ENCODE data around the gene GPC6.

Gene GPC6

DNA sequence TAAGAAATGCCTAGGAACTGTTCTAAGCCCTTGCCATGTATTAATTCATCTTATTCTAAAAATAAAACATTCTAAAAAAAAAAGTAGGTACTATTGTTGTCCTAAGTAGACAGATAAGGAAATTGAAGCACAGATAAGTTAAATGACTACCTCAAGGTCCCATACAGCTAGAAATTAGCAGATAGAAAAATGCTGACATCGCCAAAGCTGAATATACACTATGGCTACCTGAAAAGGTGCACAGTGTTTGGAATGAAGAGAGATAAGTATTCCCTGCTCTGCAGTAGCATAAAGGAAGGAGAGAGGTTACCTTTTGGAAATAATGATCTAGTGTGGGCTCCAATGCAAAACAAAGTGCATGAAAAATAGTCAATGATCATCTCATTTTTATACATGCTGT lies 1187.5 kb downstream of the GPC6 start:
- no peak for DNase-seq (ENCODE audit: low read depth)

DNA sequence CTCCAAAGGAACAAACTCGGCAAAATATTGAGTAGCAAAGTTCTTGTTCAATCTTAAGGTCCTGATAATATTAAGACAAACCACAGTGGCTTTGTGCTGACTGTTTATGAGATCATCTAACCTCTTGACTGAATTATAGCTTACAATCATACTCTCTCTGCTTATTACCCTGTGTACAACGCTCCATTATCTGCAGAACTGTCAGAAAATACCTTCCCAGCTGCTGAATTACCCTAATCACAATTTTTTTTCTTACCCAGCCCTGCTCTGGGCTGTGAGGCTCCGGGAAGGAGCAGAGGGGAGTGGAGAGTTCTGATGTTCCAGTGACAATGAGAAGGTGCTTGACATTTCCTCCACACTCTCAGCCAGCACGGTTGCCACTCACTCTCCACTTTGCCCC lies 1188.1 kb downstream of the GPC6 start:
- no peak for DNase-seq (ENCODE audit: low read depth)

DNA sequence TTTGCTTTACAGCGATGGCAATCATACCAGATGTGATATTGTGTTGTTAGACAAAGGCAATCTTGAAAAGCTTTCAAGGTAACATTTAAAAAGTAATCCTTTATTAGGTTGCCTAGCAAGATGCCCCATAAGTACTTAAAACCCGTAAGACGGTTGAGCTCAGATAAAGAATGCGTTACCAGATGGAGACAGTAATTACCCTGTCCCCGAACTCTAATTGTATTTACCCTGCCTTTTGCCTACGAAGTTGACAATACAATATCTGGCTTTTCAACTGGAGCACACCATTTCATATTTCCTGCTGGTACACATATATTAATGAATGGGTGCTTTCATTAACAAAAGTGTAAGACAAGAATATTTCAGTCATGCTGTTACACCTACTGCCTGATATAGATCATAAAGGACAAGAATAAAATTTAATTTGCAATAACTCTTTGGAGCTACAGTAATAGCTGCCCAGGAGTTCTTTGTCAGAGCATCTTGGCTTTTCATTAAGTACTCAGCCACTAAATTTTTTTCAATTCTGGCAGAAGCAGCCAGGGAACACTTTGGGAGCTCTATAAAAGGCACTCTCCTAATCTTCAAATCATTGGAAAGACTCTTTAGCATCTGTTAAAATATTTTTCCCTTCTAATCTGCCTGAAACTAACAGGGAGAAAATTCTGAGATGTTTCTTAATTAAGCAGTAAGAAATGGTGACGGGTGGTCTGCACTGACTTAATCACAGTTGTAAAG lies 1189.1 kb downstream of the GPC6 start:
- DNase-seq (ENCODE audit: low read depth): no peak

DNA sequence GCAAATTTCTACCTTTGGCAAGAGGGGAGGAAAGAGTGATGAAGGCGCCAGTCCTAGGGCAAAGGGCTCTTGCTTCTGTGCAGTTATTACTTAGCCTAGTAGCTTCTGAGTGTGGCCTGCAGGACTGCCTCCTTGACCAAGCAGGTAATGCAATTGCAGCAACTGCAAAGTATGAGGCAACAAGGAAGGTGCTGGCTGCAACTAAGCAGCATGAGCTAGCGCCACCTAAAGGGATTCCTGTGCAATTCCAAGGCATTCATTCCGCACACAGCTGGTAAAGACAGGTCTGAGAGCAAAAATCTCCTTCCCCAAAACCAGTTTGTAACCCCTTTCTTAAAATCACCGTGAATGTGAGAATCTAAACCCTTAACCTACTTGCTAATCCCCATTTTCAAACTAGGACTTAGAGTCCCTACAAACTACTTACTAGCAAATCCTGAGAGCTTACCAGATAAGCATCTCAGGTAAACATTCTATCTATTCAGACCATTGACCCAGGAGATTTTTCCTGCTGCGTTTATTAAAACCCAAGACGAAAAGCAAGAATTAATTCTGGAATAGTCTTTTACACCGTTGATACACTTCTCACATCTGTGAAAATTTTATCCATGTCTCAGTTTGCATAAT lies 1190.0 kb downstream of the GPC6 start:
- DNase-seq (ENCODE audit: low read depth): no peak

DNA sequence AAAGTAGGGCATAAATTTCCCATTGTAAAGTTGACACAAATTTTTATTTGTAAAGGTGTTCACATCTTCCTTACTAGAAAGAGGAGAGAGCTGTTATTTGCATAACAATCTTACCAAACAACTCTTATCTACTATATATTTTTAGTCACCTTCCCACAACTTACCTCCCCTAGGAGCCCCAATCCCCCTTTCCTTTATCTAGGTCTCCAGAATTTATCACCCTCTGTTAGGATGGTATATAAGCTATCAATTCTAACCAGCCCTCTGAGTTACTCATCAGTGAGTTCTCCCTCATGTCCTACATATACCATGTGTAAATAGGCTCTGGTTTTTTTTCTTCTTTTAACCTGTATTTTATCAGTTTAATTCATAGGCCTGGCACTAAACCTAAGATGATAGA lies 1190.7 kb downstream of the GPC6 start:
- DNase-seq (ENCODE audit: low read depth): no peak

DNA sequence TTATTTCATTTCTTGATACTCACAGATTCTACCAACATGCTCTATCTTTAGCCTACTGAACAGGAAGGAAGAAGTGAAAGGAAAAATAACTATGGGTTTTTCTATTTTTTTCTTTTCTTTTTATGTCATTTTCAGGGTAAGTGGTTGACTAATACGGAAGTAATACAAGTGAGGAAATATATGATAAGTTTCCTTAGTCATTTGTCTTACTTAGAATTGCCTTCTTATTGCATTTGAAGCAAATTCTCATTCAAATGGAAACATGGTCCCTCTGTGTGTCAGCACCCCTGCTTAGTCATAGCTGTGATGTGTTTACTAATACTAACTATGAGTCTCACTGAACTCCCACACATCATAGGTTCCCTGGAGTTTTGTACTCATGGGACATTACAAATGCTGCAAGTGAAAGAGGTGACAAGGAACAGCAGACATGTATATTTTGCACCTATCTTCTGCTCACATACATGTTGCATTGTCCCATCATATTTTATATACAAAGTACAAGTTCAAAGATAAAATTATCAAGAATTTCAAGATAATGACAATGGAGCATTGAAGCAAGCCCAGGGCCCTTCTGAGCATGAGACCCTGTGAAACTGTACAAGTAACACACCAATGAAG lies 1192.8 kb downstream of the GPC6 start:
- peak; percentile 42 for DNase-seq (ENCODE audit: low read depth)

DNA sequence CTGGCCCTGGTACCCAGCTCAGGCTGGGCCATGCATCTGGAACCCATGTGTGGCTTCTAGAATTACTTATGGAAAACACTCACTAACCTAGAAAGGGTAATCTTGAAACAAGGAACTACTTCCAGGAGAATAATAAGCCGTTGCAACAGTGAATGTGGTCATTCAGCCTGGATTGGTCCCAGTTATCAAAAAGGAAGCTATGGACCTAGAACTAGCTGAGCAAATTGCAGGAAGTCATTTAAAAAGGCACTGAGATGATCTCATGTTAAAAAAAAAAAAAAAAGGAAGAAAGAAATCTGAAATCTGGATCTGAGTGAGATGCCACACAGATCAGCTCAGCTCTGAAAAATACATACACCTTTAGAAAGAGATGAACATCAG lies 1193.3 kb downstream of the GPC6 start:
- DNase-seq (ENCODE audit: low read depth): no peak

DNA sequence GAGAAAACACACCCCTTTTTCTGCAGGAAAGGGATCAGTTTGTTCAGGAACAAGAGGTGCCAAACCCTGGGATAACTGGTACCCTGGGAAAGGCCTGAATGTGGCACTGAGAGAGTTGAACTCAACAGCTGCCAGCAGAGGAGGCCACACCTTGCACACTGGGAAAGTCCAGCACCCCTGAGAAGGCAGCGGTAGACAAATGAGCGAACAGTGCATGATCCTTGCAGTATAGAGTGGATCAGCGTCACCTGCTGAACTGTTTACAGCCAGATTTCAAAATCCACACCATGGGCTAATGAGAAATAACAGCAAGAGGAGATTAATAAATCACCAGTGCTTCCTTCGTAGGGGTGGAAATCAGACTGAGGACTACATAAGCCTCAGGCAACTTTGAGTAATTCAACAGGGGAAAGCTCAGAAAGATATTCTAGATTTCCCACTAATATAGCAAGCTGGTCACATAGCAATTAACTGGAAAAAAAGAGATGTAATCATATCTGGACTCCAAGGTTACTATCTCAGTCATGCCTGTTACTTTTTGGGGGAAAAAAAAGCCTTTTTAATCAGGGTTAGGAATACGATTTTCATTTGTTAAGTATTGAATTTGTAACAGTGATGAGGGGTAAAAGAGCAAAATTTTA lies 1200.8 kb downstream of the GPC6 start:
- DNase-seq (ENCODE audit: low read depth): no peak

DNA sequence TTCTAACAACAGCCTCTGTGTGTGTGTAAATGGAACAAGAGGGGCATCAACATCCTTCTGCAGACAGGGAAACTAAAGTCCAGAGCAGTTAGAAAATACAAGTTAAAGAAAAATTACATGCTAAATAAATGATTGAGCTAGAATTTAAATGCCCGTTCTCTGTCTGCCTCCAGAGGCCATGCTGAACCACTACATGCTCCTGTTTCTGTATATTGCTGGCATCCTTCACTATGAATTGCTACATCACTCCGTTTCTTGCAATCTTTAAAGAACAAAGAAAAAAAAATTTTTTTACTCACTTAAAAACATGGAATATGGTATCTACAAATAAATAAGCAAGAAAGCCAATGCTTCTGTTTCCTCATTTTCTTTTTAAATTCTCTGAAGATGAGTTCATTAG lies 1205.0 kb downstream of the GPC6 start:
- no peak for DNase-seq (ENCODE audit: low read depth)

DNA sequence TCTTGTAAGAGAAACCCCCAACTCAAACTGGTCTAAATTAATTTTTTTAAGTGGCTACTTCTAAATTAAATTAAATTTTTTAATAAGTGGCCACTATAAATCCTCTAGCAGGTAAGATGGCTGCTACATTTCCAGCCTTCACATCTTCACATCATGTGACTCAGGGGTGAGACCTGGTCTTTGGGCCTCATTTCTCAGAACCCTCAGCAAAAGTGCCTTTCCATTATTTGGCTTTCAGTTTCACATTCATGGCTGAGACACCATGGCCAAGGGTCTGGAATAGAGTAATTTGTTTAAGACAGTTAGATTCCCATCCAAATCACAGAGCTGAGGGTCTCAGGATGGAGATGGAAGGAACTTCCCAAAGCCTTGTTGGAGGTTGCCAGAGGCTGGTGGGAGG lies 1205.4 kb downstream of the GPC6 start:
- no peak for DNase-seq (ENCODE audit: low read depth)

DNA sequence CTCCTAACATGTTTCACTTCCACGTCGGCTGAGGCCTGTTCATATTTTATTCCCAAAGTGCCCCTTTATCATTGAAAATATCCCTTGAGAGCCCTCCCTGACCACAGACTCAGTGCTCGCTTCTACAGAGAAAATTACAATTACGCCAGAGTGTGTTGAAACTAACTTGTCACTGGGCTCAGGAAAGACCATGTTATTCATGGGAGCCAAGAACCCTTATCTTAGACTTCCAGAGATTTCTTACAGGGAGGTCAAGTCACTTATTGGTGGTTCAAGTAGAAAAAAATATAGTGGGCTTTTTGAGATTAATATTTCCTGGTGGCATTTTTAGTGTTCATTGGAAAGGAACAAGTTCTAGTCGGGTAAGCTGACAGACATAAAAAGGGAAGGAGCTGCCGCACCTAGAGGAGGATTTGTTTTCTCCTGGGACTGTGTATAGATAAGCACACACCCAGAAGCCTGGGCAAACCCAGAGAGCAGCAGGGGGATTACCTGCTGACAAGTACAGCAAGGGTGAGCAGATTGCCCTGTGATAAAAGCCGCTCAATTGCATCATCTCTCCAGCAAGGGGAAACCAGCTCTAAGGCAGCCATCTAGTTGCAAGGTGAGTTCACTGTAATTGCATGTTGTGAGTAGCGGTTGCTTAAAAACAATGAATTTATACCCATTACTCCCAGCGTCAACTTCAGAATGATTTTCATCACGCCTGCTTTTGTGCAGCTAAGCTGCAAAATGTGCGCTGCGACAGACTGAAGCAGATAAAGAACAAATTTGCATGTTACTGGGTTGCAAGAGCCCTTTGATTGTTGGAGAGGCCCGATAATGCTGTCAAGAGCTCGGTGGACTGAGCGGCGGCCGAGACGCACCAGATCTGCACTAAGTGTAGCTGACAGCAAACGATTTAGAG lies 1206.7 kb downstream of the GPC6 start:
- DNase-seq (ENCODE audit: low read depth): no peak

DNA sequence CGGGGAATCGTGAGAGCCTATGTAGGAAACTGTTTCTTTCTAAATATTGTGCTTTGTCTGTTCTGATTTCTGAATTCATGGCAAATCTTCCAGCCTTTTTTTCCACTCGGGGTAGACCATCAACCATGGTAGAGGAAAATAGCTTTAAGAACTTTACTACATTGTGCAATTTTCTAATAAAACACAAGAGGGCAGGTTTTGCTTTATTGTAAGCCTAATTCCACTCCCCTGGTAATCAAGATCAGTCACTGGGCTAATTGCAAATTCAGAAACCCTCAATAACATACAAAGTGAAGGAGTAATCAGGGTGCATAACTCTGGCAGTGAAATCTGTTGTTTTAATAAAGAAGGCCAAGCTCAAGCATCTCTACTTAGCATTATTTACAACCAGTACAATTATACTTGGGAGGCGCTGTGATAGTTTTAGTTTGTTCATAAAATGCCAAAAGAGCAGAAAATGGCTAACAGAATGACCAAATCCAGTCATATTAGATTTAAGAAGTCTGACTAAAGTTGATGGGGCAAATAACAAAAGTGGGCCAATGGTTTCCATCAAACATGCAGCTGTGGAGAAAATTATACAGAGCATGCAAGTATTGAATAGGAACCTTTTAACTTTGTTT lies 1209.1 kb downstream of the GPC6 start:
- no peak for DNase-seq (ENCODE audit: low read depth)

DNA sequence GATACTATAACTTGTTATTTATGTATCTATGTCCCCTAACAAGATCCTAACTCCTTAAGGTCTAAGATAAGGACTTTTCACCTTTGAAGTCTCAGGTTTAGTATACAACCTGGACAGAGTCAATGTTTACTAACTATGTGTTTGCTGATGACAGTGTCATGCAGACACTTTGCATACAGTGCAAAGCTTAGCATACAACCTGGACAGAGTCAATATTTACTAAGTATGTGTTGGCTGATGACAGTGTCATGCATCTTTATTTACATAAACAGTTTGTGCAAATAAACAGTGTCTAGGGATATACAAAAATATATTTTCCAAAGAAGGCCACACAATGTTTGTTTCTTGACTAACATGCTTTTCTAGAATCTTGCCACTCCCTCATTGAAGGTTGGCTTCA lies 1218.2 kb downstream of the GPC6 start:
- DNase-seq (ENCODE audit: low read depth): no peak

DNA sequence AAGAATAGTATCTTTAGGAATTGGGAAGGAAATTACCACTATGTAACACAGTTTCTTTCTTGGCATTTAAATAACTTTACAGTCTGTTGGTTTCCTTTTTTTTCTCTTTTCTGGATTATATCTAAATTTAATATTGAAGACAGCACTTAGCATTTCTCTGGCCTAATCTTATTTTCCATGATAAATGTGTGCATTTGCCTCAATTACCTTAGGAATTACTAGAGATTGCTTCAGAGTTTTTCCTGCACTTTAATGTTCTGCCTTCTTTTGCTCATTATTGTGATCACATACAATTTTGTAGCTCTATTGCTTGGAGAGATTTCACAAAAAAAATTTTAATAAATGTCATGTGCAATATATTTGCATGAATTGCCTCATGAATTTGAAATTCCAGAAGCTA lies 1227.7 kb downstream of the GPC6 start:
- DNase-seq (ENCODE audit: low read depth): no peak

DNA sequence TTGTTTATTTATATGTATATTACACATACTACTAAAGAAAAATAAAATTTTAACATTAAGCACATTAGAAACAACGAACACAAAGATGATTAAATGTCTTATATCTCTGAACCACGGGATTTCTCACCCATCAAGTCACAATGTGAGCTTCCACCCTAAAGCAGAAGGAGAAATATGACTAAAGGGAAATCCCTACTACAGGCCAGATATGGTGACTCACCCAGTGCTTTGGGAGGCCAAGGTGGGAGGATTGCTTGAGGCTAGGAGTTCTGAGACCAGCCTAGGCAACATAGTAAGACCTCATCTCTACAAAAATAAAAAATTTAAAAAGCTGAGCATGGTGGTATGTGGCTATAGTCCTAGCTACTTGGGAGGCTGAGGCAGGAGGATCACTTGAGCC lies 1228.3 kb downstream of the GPC6 start:
- no peak for DNase-seq (ENCODE audit: low read depth)

DNA sequence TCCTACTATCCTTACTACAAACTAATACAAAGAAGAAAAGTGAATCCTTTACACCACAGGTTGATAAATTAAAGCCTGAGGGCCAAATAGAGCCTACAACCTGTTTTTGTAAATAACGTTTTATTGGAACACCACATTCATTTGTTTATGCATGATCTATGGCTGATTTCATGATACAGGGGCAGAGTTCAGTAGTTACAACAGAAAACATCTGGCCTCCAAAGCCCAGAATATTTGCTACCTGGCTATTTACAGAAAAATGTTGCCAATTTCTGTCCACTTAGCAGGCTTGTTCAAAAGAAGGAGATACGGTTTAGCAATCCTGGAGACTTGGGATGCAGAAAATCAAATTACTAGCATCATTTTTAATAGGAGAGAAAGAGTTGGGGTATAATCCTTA lies 1228.8 kb downstream of the GPC6 start:
- DNase-seq (ENCODE audit: low read depth): no peak
